GM19240 (cell line): ENCODE results near the gene HEXIM1.

Experiments
- DNase-seq: peaks from one replicate; pipeline ENCODE4 v3.0.0; 2011; ENCODE audit warnings: low spot score; ENCODE audit not compliant: insufficient read length

Gene HEXIM1

GRCh38 chr17:45148183-45149036 lies at the start of gene HEXIM1:
HEXIM1 (plus strand) TSS chr17:45148475; CDS start chr17:45149191, 716 bp downstream.
- DNase-seq, result peak; percentile 94

GRCh38 chr17:45098869-45099616 lies 49.2 kb upstream of the HEXIM1 start:
- DNase-seq, result peak; percentile 92

GRCh38 chr17:45101546-45101882 lies 46.8 kb upstream of the HEXIM1 start:
- DNase-seq, result no peak

- DNase-seq, result no peak
These were observed 46.1 kb upstream of the HEXIM1 start for GRCh38 chr17:45101883-45102811.

- no peak for DNase-seq
These were observed 45.4 kb upstream of the HEXIM1 start for GRCh38 chr17:45102856-45103255.

GRCh38 chr17:45103269-45103795 lies 44.9 kb upstream of the HEXIM1 start:
- DNase-seq, result no peak

GRCh38 chr17:45104029-45104428 lies 44.2 kb upstream of the HEXIM1 start:
- no peak for DNase-seq

- DNase-seq, result no peak
These were observed 43.8 kb upstream of the HEXIM1 start for GRCh38 chr17:45104497-45104896.

- no peak for DNase-seq
These were observed 43.2 kb upstream of the HEXIM1 start for GRCh38 chr17:45104907-45105624.

GRCh38 chr17:45106096-45106495 lies 42.2 kb upstream of the HEXIM1 start:
- DNase-seq, result no peak

GRCh38 chr17:45106582-45106981 lies 41.7 kb upstream of the HEXIM1 start:
- no peak for DNase-seq

GRCh38 chr17:45107293-45108010 lies 40.8 kb upstream of the HEXIM1 start:
- no peak for DNase-seq

- no peak for DNase-seq
These were observed 40.2 kb upstream of the HEXIM1 start for GRCh38 chr17:45108051-45108450.

- DNase-seq, result no peak
These were observed 39.4 kb upstream of the HEXIM1 start for GRCh38 chr17:45108595-45109521.

GRCh38 chr17:45110676-45111611 lies 37.3 kb upstream of the HEXIM1 start:
- no peak for DNase-seq

GRCh38 chr17:45111850-45112249 lies 36.4 kb upstream of the HEXIM1 start:
- no peak for DNase-seq

GRCh38 chr17:45112559-45113423 lies 35.5 kb upstream of the HEXIM1 start:
- DNase-seq, result no peak
